Gastrocnemius medialis (tissue), 4 donors: ENCODE measurements around the gene ANXA9. TPM values are rescaled to one million over a fixed set of nuclear protein-coding genes. Genes with fewer than 3 reads are reported as not detected.
A peak's percentile ranks its signal among the peaks of the same experiment; 100 is the strongest.

Experiments used
- ATAC-seq, 2 donors: fragments of 150-250 bp; one replicate each; pipeline ENCODE4 v1.9.1; 2016
- DNase-seq, 2 donors: peaks; one replicate each; pipeline ENCODE4 v3.0.0-alpha.2; 2019
- H3K27ac ChIP-seq, 4 donors: fragments of 200-600 bp; sonication (generic); 1 replicate in 1 of 4; 2 replicates in 3 of 4; pipeline ENCODE4 v1.5.1; 2016 to 2018; ENCODE audit warnings: mild to moderate bottlenecking in 2 of 4, moderate library complexity in 1 of 4
- H3K27me3 ChIP-seq, 3 donors: fragments of 200-600 bp; sonication (generic) in 2 of 3; 1 replicate in 1 of 3; 2 replicates in 2 of 3; pipeline versions ENCODE4 v1.5.1 to v1.6.0; 2016 to 2019; ENCODE audit warnings: mild to moderate bottlenecking in 1 of 3, moderate library complexity in 1 of 3
- H3K36me3 ChIP-seq, 2 donors: fragments of 200-600 bp; sonication (generic) in 1 of 2; one replicate each; pipeline ENCODE4 v1.5.1; 2017 to 2018
- H3K4me1 ChIP-seq, 2 donors: fragments of 200-600 bp; sonication (generic) in 1 of 2; one replicate each; pipeline ENCODE4 v1.5.1; 2016 to 2017; ENCODE audit warnings: mild to moderate bottlenecking in 2 of 2
- H3K4me3 ChIP-seq, 4 donors: fragments of 200-600 bp; sonication (generic) in 3 of 4; 1 replicate in 1 of 4; 2 replicates in 3 of 4; pipeline ENCODE4 v1.5.1; 2016 to 2019; ENCODE audit warnings: mild to moderate bottlenecking in 2 of 4
- H3K9me3 ChIP-seq, 3 donors: fragments of 200-600 bp; sonication (generic) in 2 of 3; 1 replicate in 1 of 3; 2 replicates in 2 of 3; pipeline ENCODE4 v1.5.1; 2016 to 2019
- POLR2A ChIP-seq, 2 donors: fragments of 450-650 bp; IDR thresholded peaks; one replicate each; pipeline ENCODE4 v1.6.1; 2017; ENCODE audit warnings: antibody characterized with exemption in 2 of 2, mild to moderate bottlenecking in 2 of 2, moderate library complexity in 2 of 2
- in situ Hi-C, 4 donors: fragments of 200-750 bp; cut with MboI; loops; one replicate each; pipeline versions ENCODE4 v1.15.0 to v1.8.0; 2017; ENCODE audit warnings: low sequenced_read_pairs in 4 of 4
- intact Hi-C: fragments of 100-400 bp; cut with DNase I; formaldehyde crosslinking; loops from one replicate; pipeline ENCODE4 v1.15.1; 2023; ENCODE audit warnings: low total_unique reads
- total RNA-seq, 4 donors: library from RNA; depleted of rRNA; stranded (reverse); fragments of >200 nt; gene quantifications; one replicate each; pipeline versions ENCODE4 v1.1.0 to v1.2.3, GENCODE V29; 2016
- TF ChIP-seq, protein P1 (sequence below), 5 experiments: fragments of 450-650 bp in 3 of 5; fragments of 200-600 bp in 2 of 5; sonication (generic) in 2 of 5; IDR thresholded peaks in 4 of 5; conservative IDR thresholded peaks in 1 of 5; 1 replicate in 4 of 5; 2 replicates in 1 of 5; pipeline ENCODE4 v1.5.1; 2016 to 2019; ENCODE audit warnings: antibody characterized with exemption in 5 of 5, mild to moderate bottlenecking in 3 of 5, moderate library complexity in 3 of 5

ANXA9 gene
- total RNA-seq, 4 donors from 2014 or later, result not detected

DNA sequence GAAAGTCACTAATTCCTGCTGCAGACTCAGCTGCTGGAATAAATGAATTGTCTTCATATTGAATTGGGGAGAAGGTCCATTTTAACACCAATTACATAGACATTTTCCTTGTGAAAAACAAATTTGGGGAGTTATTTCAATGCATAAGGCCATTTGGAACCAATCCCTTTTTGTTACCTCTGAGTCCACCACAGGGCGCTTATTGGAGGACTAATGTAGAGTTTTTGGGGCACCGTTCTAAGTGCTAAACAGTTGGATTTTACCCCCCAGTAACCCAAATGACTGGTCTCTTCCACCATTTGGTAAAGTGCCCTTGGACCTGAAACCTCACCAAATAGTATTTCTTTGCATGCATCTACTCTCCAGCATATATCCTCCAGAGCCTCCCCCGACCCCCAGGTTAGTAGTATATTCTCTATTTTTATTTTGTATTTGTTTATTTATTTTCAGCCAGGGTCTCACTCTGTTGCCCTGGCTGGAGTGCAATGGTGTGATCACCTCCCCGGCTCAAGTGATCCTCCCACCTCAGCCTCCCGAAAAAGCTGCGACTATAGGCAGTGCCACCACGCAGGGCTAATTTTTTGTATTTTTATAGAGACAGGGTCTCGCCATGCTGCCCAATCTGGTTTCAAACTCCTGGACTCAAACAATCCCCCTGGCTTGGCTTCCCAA lies 27.7 kb downstream of the ANXA9 start:
- intact Hi-C loops, result loop anchor here (5.0 to 10.0 kb wide), 7 partner anchors 38 to 815 kb away; partner anchors contain the start of genes CDC42SE1, CERS2, ENSA and PSMD4
- peaks cover 39 to 49% of the 10 kb centered on the region in 2 donors for H3K4me1 ChIP-seq
- in situ Hi-C loops, result no loop called here

DNA sequence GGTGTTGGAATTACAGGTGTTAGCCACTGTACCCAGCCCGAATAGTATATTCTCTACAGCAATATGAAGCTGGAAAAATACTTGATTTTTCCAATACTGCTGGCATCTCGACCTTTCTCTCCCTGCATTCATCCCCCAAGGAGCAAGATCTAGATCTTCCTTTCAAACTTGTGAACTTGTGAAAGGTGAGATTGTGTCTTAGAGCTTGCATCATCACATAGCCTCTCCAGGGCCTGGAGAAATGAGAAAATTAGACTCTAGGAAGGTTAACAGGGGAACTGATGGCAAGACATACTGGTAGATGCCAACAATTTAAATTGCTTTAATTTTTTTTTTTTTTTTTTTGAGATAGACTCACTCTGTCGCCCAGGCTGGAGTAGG lies 28.2 kb downstream of the ANXA9 start:
- H3K4me1 ChIP-seq, result peaks cover 34 to 44% of the 10 kb centered on the region in 2 donors
- DNase-seq (no peak), ATAC-seq (no peak)
- H3K36me3 ChIP-seq, result peaks cover 0 to 10% of the 10 kb centered on the region in 2 donors
- in situ Hi-C loops, result no loop called here
- no peak overlapping the region for H3K4me3 ChIP-seq
- intact Hi-C loops, result loop anchor here (10.0 kb wide), 1 partner anchor 814 kb away; no protein-coding TSS in a partner anchor
- no peak for TF ChIP-seq POLR2A (IDR thresholded peaks at IDR 0.05)
- TF ChIP-seq, protein P1, sequence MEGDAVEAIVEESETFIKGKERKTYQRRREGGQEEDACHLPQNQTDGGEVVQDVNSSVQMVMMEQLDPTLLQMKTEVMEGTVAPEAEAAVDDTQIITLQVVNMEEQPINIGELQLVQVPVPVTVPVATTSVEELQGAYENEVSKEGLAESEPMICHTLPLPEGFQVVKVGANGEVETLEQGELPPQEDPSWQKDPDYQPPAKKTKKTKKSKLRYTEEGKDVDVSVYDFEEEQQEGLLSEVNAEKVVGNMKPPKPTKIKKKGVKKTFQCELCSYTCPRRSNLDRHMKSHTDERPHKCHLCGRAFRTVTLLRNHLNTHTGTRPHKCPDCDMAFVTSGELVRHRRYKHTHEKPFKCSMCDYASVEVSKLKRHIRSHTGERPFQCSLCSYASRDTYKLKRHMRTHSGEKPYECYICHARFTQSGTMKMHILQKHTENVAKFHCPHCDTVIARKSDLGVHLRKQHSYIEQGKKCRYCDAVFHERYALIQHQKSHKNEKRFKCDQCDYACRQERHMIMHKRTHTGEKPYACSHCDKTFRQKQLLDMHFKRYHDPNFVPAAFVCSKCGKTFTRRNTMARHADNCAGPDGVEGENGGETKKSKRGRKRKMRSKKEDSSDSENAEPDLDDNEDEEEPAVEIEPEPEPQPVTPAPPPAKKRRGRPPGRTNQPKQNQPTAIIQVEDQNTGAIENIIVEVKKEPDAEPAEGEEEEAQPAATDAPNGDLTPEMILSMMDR (IDR thresholded peaks at IDR 0.05 in 4 of 5, conservative IDR thresholded peaks at IDR 0.05 in 1 of 5), result no peak
- H3K27me3 ChIP-seq, result no peaks in the 10 kb centered on the region
- no peak overlapping the region for H3K27ac ChIP-seq
- H3K9me3 ChIP-seq, result no peaks in the 10 kb centered on the region

More for the DNA sequence above, 27.7 kb downstream of the ANXA9 start:
- no peaks in the 10 kb centered on the region for H3K9me3 ChIP-seq
- no peaks in the 10 kb centered on the region for H3K27me3 ChIP-seq
- H3K36me3 ChIP-seq, result peaks cover 0 to 10% of the 10 kb centered on the region in 2 donors
- DNase-seq (no peak), ATAC-seq (no peak)
- TF ChIP-seq POLR2A (IDR thresholded peaks at IDR 0.05), result no peak
- TF ChIP-seq, protein P1 (IDR thresholded peaks at IDR 0.05 in 4 of 5, conservative IDR thresholded peaks at IDR 0.05 in 1 of 5), result no peak
- H3K4me3 ChIP-seq, result peak overlapping the region in 1 of 4 donors; percentile 89
- peak overlapping the region; percentile 89 to 95 (median 94) for H3K27ac ChIP-seq

DNA sequence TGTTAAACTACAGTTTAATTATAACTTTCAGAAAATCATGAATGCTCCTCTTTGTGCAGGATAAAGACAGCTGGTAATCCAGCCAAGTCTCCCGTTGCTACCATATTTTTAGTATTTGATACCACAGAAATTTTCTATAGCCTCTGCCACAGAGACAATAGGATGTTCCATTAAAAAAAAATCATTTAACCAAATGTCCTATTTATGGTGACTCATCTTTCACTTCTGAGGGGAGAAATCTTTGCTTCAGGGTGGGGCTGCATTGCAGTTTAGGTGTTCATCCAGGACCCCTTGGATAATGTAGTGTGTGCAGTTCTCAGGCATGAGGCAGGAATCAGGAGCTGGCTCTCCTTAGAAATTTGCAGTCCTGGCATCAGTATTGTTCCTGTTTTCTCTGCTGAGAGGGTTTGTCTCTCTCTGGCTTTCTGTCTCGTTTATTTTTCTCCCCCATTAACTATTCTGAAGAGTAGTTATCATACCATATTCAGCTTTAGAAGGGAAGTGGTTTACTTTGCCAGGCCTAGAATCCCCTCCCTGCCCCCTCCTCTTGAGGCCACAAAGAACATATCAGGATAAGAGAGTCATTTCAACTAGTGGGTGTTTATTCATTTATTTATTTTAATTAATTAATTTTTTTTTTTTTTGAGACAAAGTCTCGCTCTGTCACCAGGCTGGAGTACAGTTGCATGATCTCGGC lies 29.2 kb downstream of the ANXA9 start:
- Histone ChIP-seq H3K27ac (no peak overlapping the region), H3K36me3 (peaks cover 0 to 10% of the 10 kb centered on the region in 2 donors), H3K4me3 (no peak overlapping the region), H3K9me3 (no peaks in the 10 kb centered on the region), H3K27me3 (no peaks in the 10 kb centered on the region), H3K4me1 (peaks cover 32 to 40% of the 10 kb centered on the region in 2 donors)
- DNase-seq (no peak), ATAC-seq (no peak)
- in situ Hi-C loops, result no loop called here
- TF ChIP-seq, protein P1 (IDR thresholded peaks at IDR 0.05 in 4 of 5, conservative IDR thresholded peaks at IDR 0.05 in 1 of 5), result no peak
- TF ChIP-seq POLR2A (IDR thresholded peaks at IDR 0.05), result no peak
- intact Hi-C loops, result loop anchor here (10.0 kb wide), 1 partner anchor 813 kb away; no protein-coding TSS in a partner anchor

DNA sequence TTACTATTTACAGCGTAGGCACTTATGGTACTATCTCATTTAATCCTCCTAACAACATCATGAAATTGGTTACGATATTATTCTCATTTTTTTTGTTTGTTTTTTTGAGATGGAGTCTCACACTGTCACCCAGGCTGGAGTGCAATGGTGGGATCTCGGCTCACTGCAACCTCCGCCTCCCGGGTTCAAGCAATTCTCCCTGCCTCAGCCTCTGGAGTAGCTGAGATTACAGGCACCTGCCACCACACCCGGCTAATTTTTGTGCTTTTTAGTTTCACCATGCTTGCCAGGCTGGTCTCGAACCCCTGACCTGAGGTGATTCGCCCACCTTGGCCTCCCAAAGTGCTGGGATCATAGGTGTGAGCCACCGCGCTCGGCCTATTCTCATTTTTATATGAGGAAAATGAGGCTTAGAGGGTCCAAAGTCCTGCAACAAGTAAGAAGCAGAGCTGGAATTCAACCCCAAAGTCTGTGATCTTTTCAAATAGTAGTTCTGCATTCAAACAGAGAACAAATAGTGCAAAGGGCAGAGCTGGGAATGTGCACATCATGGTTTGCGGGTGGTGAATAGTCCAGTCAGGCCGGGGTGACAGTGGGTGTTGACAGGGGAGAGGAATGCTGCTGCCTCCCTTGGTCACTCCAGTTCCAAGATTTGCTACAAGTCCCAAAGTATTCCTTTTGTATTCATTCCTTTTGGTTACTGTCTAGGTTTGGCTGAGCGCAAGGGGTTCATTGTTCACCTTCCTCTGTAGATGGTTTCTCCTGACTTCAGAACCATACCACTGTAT lies 30.8 kb downstream of the ANXA9 start:
- H3K4me1 ChIP-seq, result peaks cover 19 to 29% of the 10 kb centered on the region in 2 donors

More for the DNA sequence above, 30.8 kb downstream of the ANXA9 start:
- no peaks in the 10 kb centered on the region for H3K9me3 ChIP-seq
- H3K27ac ChIP-seq, result peak overlapping the region in 1 of 4 donors; percentile 19
- no peak overlapping the region for H3K4me3 ChIP-seq
- intact Hi-C loops (loop anchor here (10.0 kb wide), 1 partner anchor 812 kb away; no protein-coding TSS in a partner anchor), in situ Hi-C loops (no loop called here)
- DNase-seq (no peak), ATAC-seq (no peak)
- no peaks in the 10 kb centered on the region for H3K27me3 ChIP-seq
- TF ChIP-seq, protein P1 (IDR thresholded peaks at IDR 0.05 in 4 of 5, conservative IDR thresholded peaks at IDR 0.05 in 1 of 5), result no peak
- TF ChIP-seq POLR2A (IDR thresholded peaks at IDR 0.05), result no peak
- H3K36me3 ChIP-seq, result peaks cover 0 to 11% of the 10 kb centered on the region in 2 donors
